Pancreas (tissue), 10 donors: ENCODE results near the gene RPS21. TPM values are rescaled to one million over a fixed set of nuclear protein-coding genes. Genes with fewer than 3 reads are reported as not detected.

Source experiments
- ATAC-seq, 4 donors: fragments of 200-7000 bp; cut with Tn5 transposase; one replicate each; pipeline versions ENCODE4 v1.8.0 to v1.9.1; 2020; ENCODE audit warnings: mild to moderate bottlenecking in 4 of 4, moderate library complexity in 4 of 4
- DNase-seq, 6 donors: peaks; one replicate each; pipeline ENCODE4 v3.0.0-alpha.2; 2020
- FAIRE-seq: peaks from 2 replicates; lab custom pipeline; 2012; peaks lifted over from hg19 to GRCh38; lab: Jason Lieb, UNC
- H3K27ac ChIP-seq, 4 donors: fragments of 200-600 bp; sonication (generic); 1 replicate in 3 of 4; 2 replicates in 1 of 4; pipeline versions ENCODE4 v1.5.0 to v1.8.0; 2020
- H3K27me3 ChIP-seq, 4 donors: fragments of 200-600 bp; one replicate each; pipeline ENCODE4 v1.8.0; 2021
- H3K36me3 ChIP-seq, 3 donors: fragments of 200-600 bp; sonication (generic) in 1 of 3; one replicate each; pipeline versions ENCODE4 v1.5.0 to v1.8.0; 2020 to 2021
- H3K4me1 ChIP-seq, 3 donors: fragments of 200-600 bp; one replicate each; pipeline ENCODE4 v1.8.0; 2021
- H3K4me3 ChIP-seq, 4 donors: fragments of 200-600 bp; sonication (generic) in 2 of 4; one replicate each; pipeline versions ENCODE4 v1.5.0 to v1.8.0; 2020 to 2021
- H3K9me3 ChIP-seq, 4 donors: fragments of 200-600 bp; one replicate each; pipeline ENCODE4 v1.8.0; 2021
- CTCF ChIP-seq, 4 donors: fragments of 200-600 bp; sonication (generic) in 3 of 4; IDR thresholded peaks; one replicate each; pipeline versions ENCODE4 v1.5.0 to v1.8.0; 2021; ENCODE audit warnings: antibody characterized with exemption in 4 of 4
- WGBS, 2 donors: extraction: QIAGEN DNeasy Blood & Tissue Kit; methylation state at CpG; one replicate each; pipeline ENCODE4 v1.1.7; 2013; 5-methylcytosine and 5-hydroxymethylcytosine counted together
- intact Hi-C, 3 donors: fragments of 100-400 bp; cut with DNase I; formaldehyde crosslinking; loops; one replicate each; pipeline versions ENCODE4 v1.11.1 to v1.14.2; 2022
- polyA plus RNA-seq, 2 donors: library from polyadenylated mRNA; stranded (reverse); fragments of 200-250 nt; gene quantifications; one replicate each; pipeline ENCODE4 v1.2.3, GENCODE V29; 2013
- total RNA-seq, 6 donors: library from RNA; stranded (reverse); fragmentation: NEBNext Ultra II Directional in 4 of 6; extraction: Animal tissue kit (Norgen Biotek cat#: 25700) in 4 of 6; gene quantifications; one replicate each; pipeline versions ENCODE4 v1.2.1 to v1.2.4, GENCODE V29; 2021 to 2023
- donor health status: healthy with polysubstance abuse.
- donor health status: DM: no; HTN: no; CAD: no; lungs with moderate emphysema.
- donor health status: DM: no; HTN: no; CAD: no.
- donor health status: control.
- donor health status: control.
- donor health status: Bipolar disorder and iron deficiency.
- donor health status: DM: yes; HTN: yes; CAD: no.
- donor health status: DM: no; HTN: no; CAD: no.
- donor health status: DM: no; HTN: no; CAD: no.
- donor health status: DM: yes; HTN: yes; CAD: no.

Gene RPS21
- total and polyA plus RNA-seq, 8 donors = 662 to 2,141 (median 973) TPM

GRCh38 chr20:62367633-62368391, 19.1 kb upstream of the RPS21 start:
- ATAC-seq (peak; percentile 10 to 38 (median 25)), FAIRE-seq (no peak), DNase-seq (peak in 3 of 6 donors; percentile 55 to 86 (median 69))
- H3K4me3 ChIP-seq = peak overlapping the region; percentile 63 to 94 (median 88)
- no peaks in the 10 kb centered on the region for H3K27me3 ChIP-seq
- H3K9me3 ChIP-seq = no peaks in the 10 kb centered on the region
- no peaks in the 10 kb centered on the region for H3K36me3 ChIP-seq
- intact Hi-C loops = no loop called here
- H3K4me1 ChIP-seq = peaks cover 21 to 29% (median 25%) of the 10 kb centered on the region in 3 donors
- H3K27ac ChIP-seq = peak overlapping the region; percentile 23 to 42 (median 40)
- WGBS, 2 donors = 21 to 28% methylated on average over 36 to 37 of the region's 37 CpGs
- TF ChIP-seq CTCF (IDR thresholded peaks at IDR 0.05) = no peak

- WGBS, 2 donors = 22 to 24% methylated on average over 15 of the region's 15 CpGs
- peak overlapping the region in 1 of 4 donors; percentile 38 for H3K27ac ChIP-seq
- H3K4me1 ChIP-seq = peaks cover 21 to 29% (median 25%) of the 10 kb centered on the region in 3 donors
- H3K9me3 ChIP-seq = no peaks in the 10 kb centered on the region
- DNase-seq (peak in 3 of 6 donors; percentile 66 to 86 (median 76)), ATAC-seq (peak in 3 of 4 donors; percentile 4 to 19 (median 16)), FAIRE-seq (no peak)
- H3K27me3 ChIP-seq = no peaks in the 10 kb centered on the region
- no peak for TF ChIP-seq CTCF (IDR thresholded peaks at IDR 0.05)
- H3K4me3 ChIP-seq = peak overlapping the region in 1 of 4 donors; percentile 23
- H3K36me3 ChIP-seq = no peaks in the 10 kb centered on the region
- intact Hi-C loops = no loop called here
Observed at GRCh38 chr20:62368392-62368975, 18.4 kb upstream of the RPS21 start.

- ATAC-seq = peak; percentile 16 to 45 (median 24)
- peak; percentile 15 to 38 (median 32) for TF ChIP-seq CTCF (IDR thresholded peaks at IDR 0.05)
- 26 to 30% methylated on average over 24 to 28 of the region's 28 CpGs for WGBS, 2 donors
- Histone ChIP-seq H3K4me1 (peaks cover 21 to 29% (median 25%) of the 10 kb centered on the region in 3 donors), H3K27me3 (no peaks in the 10 kb centered on the region), H3K9me3 (no peaks in the 10 kb centered on the region), H3K27ac (no peak overlapping the region), H3K4me3 (peak overlapping the region in 1 of 4 donors; percentile 23), H3K36me3 (no peaks in the 10 kb centered on the region)
- peak in 1 of 6 donors; percentile 85 for DNase-seq
- no peak for FAIRE-seq
- intact Hi-C loops = no loop called here
Observed at GRCh38 chr20:62368976-62369814, 17.7 kb upstream of the RPS21 start.

- no peaks in the 10 kb centered on the region for H3K36me3 ChIP-seq
- H3K27me3 ChIP-seq = no peaks in the 10 kb centered on the region
- DNase-seq = no peak
- ATAC-seq = no peak
- H3K4me3 ChIP-seq = no peak overlapping the region
- WGBS, 2 donors = 53 to 67% methylated on average over 2 to 4 of the region's 4 CpGs
- intact Hi-C loops = no loop called here
- H3K9me3 ChIP-seq = no peaks in the 10 kb centered on the region
- no peak for TF ChIP-seq CTCF (IDR thresholded peaks at IDR 0.05)
- H3K27ac ChIP-seq = no peak overlapping the region
- no peak for FAIRE-seq
- peaks cover 21 to 29% (median 25%) of the 10 kb centered on the region in 3 donors for H3K4me1 ChIP-seq
Observed at GRCh38 chr20:62369815-62370114, 17.1 kb upstream of the RPS21 start.
